Prostate gland (tissue), 2 donors: ENCODE results near the gene RECQL.

Experiments
- CTCF ChIP-seq, 4 experiments: fragments of 200-600 bp in 2 of 4; fragments of 450-650 bp in 2 of 4; sonication (generic) in 2 of 4; IDR thresholded peaks; 1 replicate in 3 of 4; 2 replicates in 1 of 4; pipeline ENCODE4 v1.5.1; 2016 to 2019; ENCODE audit warnings: antibody characterized with exemption in 4 of 4, mild to moderate bottlenecking in 2 of 4, moderate library complexity in 2 of 4
- POLR2A ChIP-seq: fragments of 450-650 bp; IDR thresholded peaks from one replicate; pipeline ENCODE4 v1.6.1; 2016; ENCODE audit warnings: antibody characterized with exemption, mild to moderate bottlenecking
- POLR2AphosphoS5 ChIP-seq: sonication (generic); formaldehyde crosslinking; IDR thresholded peaks from one replicate; pipeline ENCODE4 v1.6.1; 2017; ENCODE audit warnings: antibody characterized with exemption

DNA sequence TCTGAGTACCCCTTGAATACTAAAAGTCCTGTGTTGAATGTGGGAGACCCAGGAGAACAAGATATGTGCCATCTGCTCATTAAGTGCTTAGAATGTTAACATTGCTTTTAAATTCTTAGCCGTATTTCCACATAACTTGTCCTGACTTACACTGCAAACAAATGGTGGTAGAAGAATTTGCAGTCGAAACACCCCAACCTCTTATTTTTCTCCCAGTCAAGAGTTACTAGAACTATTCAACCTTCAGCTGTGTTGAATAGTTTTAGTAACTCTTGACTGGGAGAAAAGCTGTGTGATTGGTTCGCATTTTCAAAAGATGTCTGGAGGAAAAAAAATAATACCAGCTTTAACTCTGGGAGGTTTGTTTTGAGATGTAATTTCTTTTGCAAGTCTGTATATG lies 17.0 kb upstream of the RECQL start:
- TF ChIP-seq POLR2AphosphoS5 (no peak), CTCF (IDR thresholded peaks at IDR 0.05) (no peak), POLR2A (no peak)
